Nephron progenitor cell (in vitro differentiated cells): ENCODE data around the gene OLA1.

ENCODE experiments used
- DNase-seq: peaks from one replicate; pipeline ENCODE4 v3.0.0; 2021
- H3K27ac Mint-ChIP-seq: 2 replicates; pipeline ENCODE4 v1.8.0; 2021; ENCODE audit warnings: mild to moderate bottlenecking, moderate library complexity, mixed read lengths
- H3K27me3 Mint-ChIP-seq: 2 replicates; pipeline ENCODE4 v1.8.0; 2021; ENCODE audit warnings: mild to moderate bottlenecking, low read depth, mixed read lengths; ENCODE audit not compliant: poor library complexity
- H3K36me3 Mint-ChIP-seq: 2 replicates; pipeline ENCODE4 v1.8.0; 2021; ENCODE audit warnings: low read depth, mixed read lengths
- H3K4me1 Mint-ChIP-seq: 2 replicates; pipeline ENCODE4 v1.8.0; 2021; ENCODE audit warnings: mixed read lengths
- H3K4me3 Mint-ChIP-seq: 2 replicates; pipeline ENCODE4 v1.8.0; 2021; ENCODE audit warnings: mild to moderate bottlenecking, moderate library complexity, mixed read lengths
- H3K9me3 Mint-ChIP-seq: 2 replicates; pipeline ENCODE4 v1.8.0; 2021; ENCODE audit warnings: mild to moderate bottlenecking, moderate library complexity, mixed read lengths
- TF ChIP-seq, protein P1 (sequence below): fragments of 200-600 bp; sonication (generic); IDR thresholded peaks from 2 replicates; pipeline ENCODE4 v1.5.0; 2021; ENCODE audit warnings: antibody characterized with exemption

OLA1 gene

GRCh38 chr2:174172802-174173355 lies 75.5 kb downstream of the OLA1 start:
- Mint-ChIP-seq H3K27ac (no peak overlapping the region), H3K36me3 (peaks cover 92% of the 10 kb centered on the region), H3K27me3 (peaks cover 2% of the 10 kb centered on the region)

GRCh38 chr2:174171686-174172445 lies 76.5 kb downstream of the OLA1 start:
- Mint-ChIP-seq H3K36me3 (peaks cover 97% of the 10 kb centered on the region), H3K9me3 (peaks cover 88% of the 10 kb centered on the region), H3K4me3 (no peak overlapping the region)

More at GRCh38 chr2:174172802-174173355, 75.5 kb downstream of the OLA1 start:
- Mint-ChIP-seq H3K4me3 (no peak overlapping the region), H3K9me3 (peaks cover 80% of the 10 kb centered on the region), H3K4me1 (peaks cover 6% of the 10 kb centered on the region)
- no peak for DNase-seq
- TF ChIP-seq, protein P1, sequence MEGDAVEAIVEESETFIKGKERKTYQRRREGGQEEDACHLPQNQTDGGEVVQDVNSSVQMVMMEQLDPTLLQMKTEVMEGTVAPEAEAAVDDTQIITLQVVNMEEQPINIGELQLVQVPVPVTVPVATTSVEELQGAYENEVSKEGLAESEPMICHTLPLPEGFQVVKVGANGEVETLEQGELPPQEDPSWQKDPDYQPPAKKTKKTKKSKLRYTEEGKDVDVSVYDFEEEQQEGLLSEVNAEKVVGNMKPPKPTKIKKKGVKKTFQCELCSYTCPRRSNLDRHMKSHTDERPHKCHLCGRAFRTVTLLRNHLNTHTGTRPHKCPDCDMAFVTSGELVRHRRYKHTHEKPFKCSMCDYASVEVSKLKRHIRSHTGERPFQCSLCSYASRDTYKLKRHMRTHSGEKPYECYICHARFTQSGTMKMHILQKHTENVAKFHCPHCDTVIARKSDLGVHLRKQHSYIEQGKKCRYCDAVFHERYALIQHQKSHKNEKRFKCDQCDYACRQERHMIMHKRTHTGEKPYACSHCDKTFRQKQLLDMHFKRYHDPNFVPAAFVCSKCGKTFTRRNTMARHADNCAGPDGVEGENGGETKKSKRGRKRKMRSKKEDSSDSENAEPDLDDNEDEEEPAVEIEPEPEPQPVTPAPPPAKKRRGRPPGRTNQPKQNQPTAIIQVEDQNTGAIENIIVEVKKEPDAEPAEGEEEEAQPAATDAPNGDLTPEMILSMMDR: no peak

GRCh38 chr2:174169372-174169771 lies 79.0 kb downstream of the OLA1 start:
- no peak overlapping the region for H3K27ac Mint-ChIP-seq
- H3K9me3 Mint-ChIP-seq: peaks cover 77% of the 10 kb centered on the region
- H3K27me3 Mint-ChIP-seq: peaks cover 2% of the 10 kb centered on the region
- no peak for DNase-seq
- H3K4me3 Mint-ChIP-seq: no peak overlapping the region
- TF ChIP-seq, protein P1: no peak
- H3K4me1 Mint-ChIP-seq: peaks cover 5% of the 10 kb centered on the region
- H3K36me3 Mint-ChIP-seq: peaks cover 86% of the 10 kb centered on the region

More at GRCh38 chr2:174171686-174172445, 76.5 kb downstream of the OLA1 start:
- H3K27ac Mint-ChIP-seq: no peak overlapping the region
- peaks cover 2% of the 10 kb centered on the region for H3K27me3 Mint-ChIP-seq
- TF ChIP-seq, protein P1: no peak
- peaks cover 1% of the 10 kb centered on the region for H3K4me1 Mint-ChIP-seq
- no peak for DNase-seq

DNA sequence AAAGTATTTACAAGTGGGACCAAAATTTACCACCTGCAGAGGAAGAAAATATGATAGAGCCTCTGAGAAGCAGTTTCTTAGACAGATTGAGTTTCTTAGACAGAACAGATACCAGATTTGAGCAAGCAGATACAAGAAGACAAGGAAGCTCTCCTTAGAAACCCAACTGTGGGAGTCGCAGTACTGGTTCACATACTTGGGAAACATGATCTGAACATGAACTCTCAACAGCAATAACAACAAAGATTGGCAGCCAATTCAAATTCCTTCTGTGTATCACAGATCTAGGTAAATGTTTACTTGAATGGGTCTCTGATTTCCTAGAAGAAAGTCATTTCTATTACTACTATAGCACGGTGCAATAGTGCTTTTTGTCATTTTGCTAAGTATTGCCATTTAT lies 82.1 kb downstream of the OLA1 start:
- peaks cover 2% of the 10 kb centered on the region for H3K27me3 Mint-ChIP-seq
- DNase-seq: no peak
- H3K27ac Mint-ChIP-seq: no peak overlapping the region
- H3K4me1 Mint-ChIP-seq: peaks cover 5% of the 10 kb centered on the region
- peaks cover 48% of the 10 kb centered on the region for H3K9me3 Mint-ChIP-seq
- H3K4me3 Mint-ChIP-seq: no peak overlapping the region
- TF ChIP-seq, protein P1: no peak
- H3K36me3 Mint-ChIP-seq: peaks cover 68% of the 10 kb centered on the region

GRCh38 chr2:174161490-174161889 lies 86.8 kb downstream of the OLA1 start:
- H3K4me3 Mint-ChIP-seq: no peak overlapping the region
- no peak for DNase-seq
- H3K4me1 Mint-ChIP-seq: peaks cover 5% of the 10 kb centered on the region
- no peak overlapping the region for H3K27ac Mint-ChIP-seq
- peaks cover 24% of the 10 kb centered on the region for H3K36me3 Mint-ChIP-seq
- no peaks in the 10 kb centered on the region for H3K27me3 Mint-ChIP-seq
- TF ChIP-seq, protein P1: no peak
- peaks cover 5% of the 10 kb centered on the region for H3K9me3 Mint-ChIP-seq
